Kidney (tissue), 14 donors: Measurements from ENCODE around the gene ANKRD1. TPM values are rescaled to one million over a fixed set of nuclear protein-coding genes. Genes with fewer than 3 reads are reported as not detected.

ENCODE experiments used
- DNase-seq, 5 donors: peaks; one replicate each; pipeline ENCODE4 v3.0.0-alpha.2; 2013 to 2020
- FAIRE-seq: peaks from 2 replicates; lab custom pipeline; 2012; peaks lifted over from hg19 to GRCh38; lab: Jason Lieb, UNC
- H3K27ac ChIP-seq, 2 donors: one replicate each; pipeline ENCODE4 v1.7.0; 2013; ENCODE audit warnings: low read depth in 2 of 2, low read length in 2 of 2, inconsistent platforms in 1 of 2
- H3K27me3 ChIP-seq: one replicate; pipeline ENCODE4 v1.7.1; 2013; ENCODE audit warnings: low read length, inconsistent platforms; ENCODE audit not compliant: control insufficient read depth, insufficient read depth
- H3K36me3 ChIP-seq, 3 donors: one replicate each; pipeline versions ENCODE4 v1.7.0 to v1.7.1; 2013; ENCODE audit warnings: low read length in 3 of 3, control low read depth in 1 of 3, inconsistent platforms in 1 of 3; ENCODE audit not compliant: insufficient read depth in 3 of 3, control insufficient read depth in 2 of 3
- H3K4me1 ChIP-seq, 3 donors: one replicate each; pipeline versions ENCODE4 v1.7.0 to v1.7.1; 2013; ENCODE audit warnings: low read length in 3 of 3, inconsistent platforms in 1 of 3, low read depth in 1 of 3; ENCODE audit not compliant: control insufficient read depth in 2 of 3, insufficient read depth in 2 of 3
- H3K4me3 ChIP-seq, 3 donors: one replicate each; pipeline versions ENCODE4 v1.7.0 to v1.8.1; 2013; ENCODE audit warnings: low read length in 3 of 3, control low read depth in 1 of 3, inconsistent platforms in 1 of 3
- H3K9ac ChIP-seq, 3 donors: one replicate each; pipeline versions ENCODE4 v1.7.0 to v1.7.1; 2013; ENCODE audit warnings: low read length in 3 of 3, control low read depth in 1 of 3, inconsistent platforms in 1 of 3
- H3K9me3 ChIP-seq, 3 donors: one replicate each; pipeline versions ENCODE4 v1.7.0 to v1.7.1; 2013; ENCODE audit warnings: low read length in 3 of 3, control low read depth in 1 of 3, inconsistent platforms in 1 of 3; ENCODE audit not compliant: control insufficient read depth in 2 of 3, insufficient read depth in 1 of 3
- intact Hi-C: fragments of 100-400 bp; cut with DNase I; formaldehyde crosslinking; loops from one replicate; pipeline ENCODE4 v1.11.1; 2022
- polyA plus RNA-seq: library from polyadenylated mRNA; stranded (reverse); fragments of 350-450 nt; fragmentation: Illumina TruSeq; extraction: RNeasy Lipid Tissue Mini Kit (QIAGEN cat#74804); gene quantifications from one replicate; pipeline ENCODE4 v1.2.3, GENCODE V29; 2014; ENCODE audit warnings: low read depth, low replicate concordance; ENCODE audit not compliant: insufficient read depth
- total RNA-seq: library from RNA; stranded (reverse); fragmentation: NEBNext Ultra II Directional; extraction: Animal tissue kit (Norgen Biotek cat#: 25700); gene quantifications from one replicate; pipeline ENCODE4 v1.2.1, GENCODE V29; 2021
- TF ChIP-seq, protein P1 (sequence below): IDR thresholded peaks from 3 replicates; pipeline ENCODE4 v1.5.1; 2012; ENCODE audit warnings: mild to moderate bottlenecking, moderate library complexity, borderline replicate concordance; ENCODE audit not compliant: insufficient read depth; ENCODE audit errors: extremely low read depth
- donor health status: control.
- donor health status: control.
- donor health status: control.
- donor health status: control.
- donor health status: control.
- donor health status: DM: yes; HTN: yes; CAD: no.
- donor health status: Normal renal cell carcinoma (clear cell type).

ANKRD1 gene
- total and polyA plus RNA-seq, 2 donors from 2014 or later: 0.58 TPM; not detected in 1

DNA sequence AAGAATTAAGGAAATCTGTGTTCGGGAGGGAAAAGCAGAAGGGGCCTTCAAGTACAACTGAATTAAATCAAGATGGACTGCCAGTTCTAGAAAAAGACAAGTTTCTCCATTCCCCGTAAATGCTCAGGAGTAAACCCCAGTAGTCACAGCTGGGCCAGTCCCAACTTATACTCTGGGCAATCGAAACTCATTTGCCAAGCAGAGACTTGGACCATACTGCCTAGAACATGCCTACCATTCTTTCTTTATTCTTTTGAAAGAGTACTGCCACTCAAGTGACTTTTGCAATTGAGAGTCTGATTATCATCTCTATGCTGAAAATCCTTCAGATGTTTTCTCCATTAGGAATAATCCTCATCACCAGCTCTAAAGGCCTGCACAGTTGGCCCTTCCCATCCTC is 27.7 kb downstream of the ANKRD1 start:
- Histone ChIP-seq H3K4me3 (no peak overlapping the region), H3K9me3 (no peaks in the 10 kb centered on the region), H3K9ac (no peak overlapping the region), H3K27ac (no peak overlapping the region), H3K36me3 (peaks cover 4 to 35% (median 14%) of the 10 kb centered on the region in 3 donors), H3K4me1 (no peaks in the 10 kb centered on the region), H3K27me3 (no peaks in the 10 kb centered on the region)
- DNase-seq (no peak), FAIRE-seq (no peak)
- TF ChIP-seq, protein P1, sequence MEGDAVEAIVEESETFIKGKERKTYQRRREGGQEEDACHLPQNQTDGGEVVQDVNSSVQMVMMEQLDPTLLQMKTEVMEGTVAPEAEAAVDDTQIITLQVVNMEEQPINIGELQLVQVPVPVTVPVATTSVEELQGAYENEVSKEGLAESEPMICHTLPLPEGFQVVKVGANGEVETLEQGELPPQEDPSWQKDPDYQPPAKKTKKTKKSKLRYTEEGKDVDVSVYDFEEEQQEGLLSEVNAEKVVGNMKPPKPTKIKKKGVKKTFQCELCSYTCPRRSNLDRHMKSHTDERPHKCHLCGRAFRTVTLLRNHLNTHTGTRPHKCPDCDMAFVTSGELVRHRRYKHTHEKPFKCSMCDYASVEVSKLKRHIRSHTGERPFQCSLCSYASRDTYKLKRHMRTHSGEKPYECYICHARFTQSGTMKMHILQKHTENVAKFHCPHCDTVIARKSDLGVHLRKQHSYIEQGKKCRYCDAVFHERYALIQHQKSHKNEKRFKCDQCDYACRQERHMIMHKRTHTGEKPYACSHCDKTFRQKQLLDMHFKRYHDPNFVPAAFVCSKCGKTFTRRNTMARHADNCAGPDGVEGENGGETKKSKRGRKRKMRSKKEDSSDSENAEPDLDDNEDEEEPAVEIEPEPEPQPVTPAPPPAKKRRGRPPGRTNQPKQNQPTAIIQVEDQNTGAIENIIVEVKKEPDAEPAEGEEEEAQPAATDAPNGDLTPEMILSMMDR: no peak
- intact Hi-C loops: no loop called here

DNA sequence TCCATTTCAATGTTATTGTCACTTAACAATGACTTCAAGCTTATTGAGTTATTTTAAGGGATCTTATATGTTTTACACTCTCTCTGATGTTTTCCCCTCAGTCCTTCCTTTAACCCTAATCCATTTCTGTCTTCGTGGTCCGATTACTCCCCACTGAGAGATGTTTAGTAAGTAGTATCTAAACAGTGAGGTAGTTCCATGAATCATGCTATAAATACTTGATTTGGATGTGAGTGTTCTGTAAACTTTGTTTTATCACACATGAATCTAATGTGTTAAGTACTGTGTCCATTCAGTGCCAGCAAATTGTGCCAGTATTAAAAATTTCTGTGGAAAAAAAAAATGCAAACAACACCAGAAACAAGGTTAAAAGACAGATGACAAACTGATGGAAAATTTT is 30.5 kb downstream of the ANKRD1 start:
- H3K4me1 ChIP-seq: no peaks in the 10 kb centered on the region
- intact Hi-C loops: no loop called here
- H3K36me3 ChIP-seq: peaks cover 4 to 43% (median 16%) of the 10 kb centered on the region in 3 donors
- no peak overlapping the region for H3K27ac ChIP-seq
- FAIRE-seq (no peak), DNase-seq (no peak)
- TF ChIP-seq, protein P1: no peak
- H3K27me3 ChIP-seq: no peaks in the 10 kb centered on the region
- no peak overlapping the region for H3K4me3 ChIP-seq
- H3K9me3 ChIP-seq: no peaks in the 10 kb centered on the region
- no peak overlapping the region for H3K9ac ChIP-seq

DNA sequence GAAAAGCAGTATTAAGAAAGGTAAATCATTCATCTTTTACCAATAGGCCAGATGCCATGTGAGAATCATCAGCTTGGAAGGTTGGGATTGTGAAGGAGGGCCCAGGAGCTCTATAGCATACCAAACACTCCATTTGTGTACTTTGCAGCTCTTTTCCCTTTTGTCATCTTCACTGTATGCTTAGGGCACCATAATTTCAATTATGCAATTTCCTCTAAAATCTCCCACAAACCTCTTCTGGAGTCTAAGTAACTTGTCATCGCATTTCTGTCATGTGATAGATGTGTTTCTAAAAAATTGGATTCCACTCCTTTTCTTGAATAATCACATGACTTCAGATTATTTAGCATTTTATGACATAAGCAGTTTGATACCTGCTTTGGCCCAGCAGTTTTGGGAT is 31.3 kb downstream of the ANKRD1 start:
- no peak overlapping the region for H3K27ac ChIP-seq
- no peaks in the 10 kb centered on the region for H3K27me3 ChIP-seq
- intact Hi-C loops: no loop called here
- TF ChIP-seq, protein P1: no peak
- DNase-seq (no peak), FAIRE-seq (no peak)
- peaks cover 4 to 39% (median 16%) of the 10 kb centered on the region in 3 donors for H3K36me3 ChIP-seq
- no peaks in the 10 kb centered on the region for H3K4me1 ChIP-seq
- no peak overlapping the region for H3K4me3 ChIP-seq
- H3K9me3 ChIP-seq: no peaks in the 10 kb centered on the region
- no peak overlapping the region for H3K9ac ChIP-seq

DNA sequence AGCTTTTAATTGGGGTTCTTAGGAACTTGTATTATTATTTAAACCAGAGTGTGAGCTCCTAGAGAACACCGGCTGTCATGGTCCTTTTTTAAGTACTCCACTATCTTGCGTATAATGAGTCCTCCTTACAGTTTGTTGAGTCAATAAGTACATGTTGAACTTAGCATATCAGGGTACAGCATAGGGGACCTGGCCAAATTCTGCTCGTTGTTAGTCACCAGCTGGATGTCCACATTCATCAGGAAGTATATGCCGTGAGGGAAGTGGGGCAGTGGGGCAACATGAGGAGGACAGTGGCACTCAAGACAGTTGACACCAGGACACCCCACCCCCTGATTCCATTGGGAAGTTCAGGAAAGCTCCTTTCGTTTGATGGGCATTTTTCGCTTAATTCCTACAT is 32.5 kb downstream of the ANKRD1 start:
- no peak overlapping the region for H3K27ac ChIP-seq
- H3K27me3 ChIP-seq: no peaks in the 10 kb centered on the region
- H3K4me3 ChIP-seq: no peak overlapping the region
- TF ChIP-seq, protein P1: no peak
- intact Hi-C loops: no loop called here
- H3K9me3 ChIP-seq: no peaks in the 10 kb centered on the region
- no peak for DNase-seq
- H3K4me1 ChIP-seq: no peaks in the 10 kb centered on the region
- H3K36me3 ChIP-seq: peaks cover 4 to 34% (median 16%) of the 10 kb centered on the region in 3 donors
- H3K9ac ChIP-seq: no peak overlapping the region
- no peak for FAIRE-seq
